Mesenchymal stem cell (in vitro differentiated cells and primary cell): ENCODE measurements around the gene MICAL1.

ENCODE experiments used
- DNase-seq: peaks from one replicate; pipeline ENCODE4 v3.0.0-alpha.2; 2013
- H2AFZ ChIP-seq: one replicate; pipeline ENCODE4 v1.6.1; 2013; ENCODE audit warnings: low read depth, mild to moderate bottlenecking, control low read depth, inconsistent platforms, low read length, moderate library complexity
- H2AK5ac ChIP-seq: 2 replicates; pipeline ENCODE4 v1.6.1; 2013; ENCODE audit warnings: low read length, moderate library complexity, mild to moderate bottlenecking, inconsistent platforms; ENCODE audit not compliant: severe bottlenecking
- H2BK120ac ChIP-seq: one replicate; pipeline ENCODE4 v1.6.1; 2013; ENCODE audit warnings: low read depth, mild to moderate bottlenecking, inconsistent platforms, low read length, moderate library complexity
- H2BK12ac ChIP-seq, 2 experiments: one replicate each; pipeline ENCODE4 v1.6.1; 2013; ENCODE audit warnings: inconsistent platforms in 2 of 2, low read length in 2 of 2, mild to moderate bottlenecking in 2 of 2, moderate library complexity in 2 of 2, control low read depth in 1 of 2
- H2BK15ac ChIP-seq: one replicate; pipeline ENCODE4 v1.6.1; 2013; ENCODE audit warnings: mild to moderate bottlenecking, low read depth, inconsistent platforms; ENCODE audit not compliant: poor library complexity, severe bottlenecking
- H2BK5ac ChIP-seq: 2 replicates; pipeline ENCODE4 v1.6.1; 2013; ENCODE audit warnings: low read depth, mild to moderate bottlenecking, low read length, control low read depth, inconsistent platforms; ENCODE audit not compliant: poor library complexity, severe bottlenecking
- H3K14ac ChIP-seq, 2 experiments: one replicate each; pipeline ENCODE4 v1.6.1; 2013; ENCODE audit warnings: inconsistent platforms in 2 of 2, low read length in 2 of 2, control low read depth in 1 of 2, mild to moderate bottlenecking in 1 of 2, moderate library complexity in 1 of 2
- H3K18ac ChIP-seq, 2 experiments: one replicate each; pipeline ENCODE4 v1.6.1; 2013; ENCODE audit warnings: inconsistent platforms in 2 of 2, low read length in 2 of 2, control low read depth in 1 of 2, low read depth in 1 of 2, mild to moderate bottlenecking in 1 of 2
- H3K23ac ChIP-seq, 2 experiments: one replicate each; pipeline ENCODE4 v1.6.1; 2013; ENCODE audit warnings: inconsistent platforms in 2 of 2, low read length in 2 of 2, mild to moderate bottlenecking in 2 of 2, moderate library complexity in 2 of 2, control low read depth in 1 of 2
- H3K27ac ChIP-seq: 2 replicates; pipeline ENCODE4 v1.5.1; 2013; ENCODE audit warnings: mild to moderate bottlenecking, moderate library complexity, low read length, control low read depth, inconsistent platforms; ENCODE audit not compliant: poor library complexity, severe bottlenecking
- H3K27me3 ChIP-seq, 2 experiments: 2 replicates each; pipeline versions ENCODE4 v1.6.1 to v1.7.0; 2013; ENCODE audit warnings: low read length in 2 of 2, mild to moderate bottlenecking in 2 of 2, moderate library complexity in 2 of 2, control low read depth in 1 of 2, inconsistent platforms in 1 of 2; ENCODE audit not compliant: control insufficient read depth in 1 of 2, insufficient read depth in 1 of 2
- H3K36me3 ChIP-seq, 2 experiments: 2 replicates each; pipeline versions ENCODE4 v1.6.1 to v1.7.0; 2013; ENCODE audit warnings: low read length in 2 of 2, control low read depth in 1 of 2, inconsistent platforms in 1 of 2, low read depth in 1 of 2, mild to moderate bottlenecking in 1 of 2; ENCODE audit not compliant: insufficient read depth in 2 of 2, control insufficient read depth in 1 of 2
- H3K4ac ChIP-seq, 2 experiments: one replicate each; pipeline ENCODE4 v1.6.1; 2013; ENCODE audit warnings: inconsistent platforms in 2 of 2, low read length in 2 of 2, mild to moderate bottlenecking in 2 of 2, moderate library complexity in 2 of 2, control low read depth in 1 of 2, low read depth in 1 of 2
- H3K4me1 ChIP-seq: 2 replicates; pipeline ENCODE4 v1.6.1; 2013; ENCODE audit warnings: low read depth, low read length, control low read depth; ENCODE audit not compliant: control insufficient read depth, insufficient read depth
- H3K4me2 ChIP-seq: 2 replicates; pipeline ENCODE4 v1.6.1; 2013; ENCODE audit warnings: low read length, mild to moderate bottlenecking, inconsistent platforms; ENCODE audit not compliant: poor library complexity, severe bottlenecking
- H3K4me3 ChIP-seq, 2 experiments: 2 replicates each; pipeline versions ENCODE4 v1.5.1 to v1.7.0; 2013; ENCODE audit warnings: low read length in 2 of 2, mild to moderate bottlenecking in 2 of 2, control low read depth in 1 of 2, low read depth in 1 of 2; ENCODE audit not compliant: insufficient read depth in 1 of 2
- H3K79me1 ChIP-seq: replicated peaks from 2 replicates; pipeline ENCODE4 v1.6.1; 2013; ENCODE audit warnings: mild to moderate bottlenecking, control low read depth, low read length, inconsistent platforms; ENCODE audit not compliant: poor library complexity, severe bottlenecking
- H3K9ac ChIP-seq: 2 replicates; pipeline ENCODE4 v1.7.0; 2013; ENCODE audit warnings: mild to moderate bottlenecking, low read length, moderate library complexity
- H3K9me3 ChIP-seq: 2 replicates; pipeline ENCODE4 v1.7.0; 2013; ENCODE audit warnings: mild to moderate bottlenecking, low read length; ENCODE audit not compliant: control insufficient read depth
- H4K8ac ChIP-seq: one replicate; pipeline ENCODE4 v1.6.1; 2013; ENCODE audit warnings: inconsistent platforms, mild to moderate bottlenecking, low read length, moderate library complexity
- H4K91ac ChIP-seq: one replicate; pipeline ENCODE4 v1.6.1; 2013; ENCODE audit warnings: mild to moderate bottlenecking, low read length, inconsistent platforms
- WGBS: methylation state at CpG from one replicate; pipeline ENCODE4 v1.1.7; 2013; ENCODE audit warnings: mixed read lengths; 5-methylcytosine and 5-hydroxymethylcytosine counted together

MICAL1 gene

GRCh38 chr6:109436041-109436440 is 19.5 kb downstream of the MICAL1 start:
- DNase-seq: no peak
- Histone ChIP-seq H3K14ac (no peak overlapping the region), H3K4me2 (no peak overlapping the region), H4K8ac (no peak overlapping the region), H4K91ac (no peak overlapping the region), H2BK120ac (no peak overlapping the region), H2BK15ac (no peak overlapping the region), H3K4me3 (no peak overlapping the region), H3K36me3 (no peaks in the 10 kb centered on the region), H3K27me3 (peaks cover 0 to 4% of the 10 kb centered on the region in 2 experiments), H3K4me1 (peaks cover 3% of the 10 kb centered on the region), H3K18ac (no peak overlapping the region), H2BK5ac (no peak overlapping the region), H2AFZ (no peak overlapping the region), H3K79me1 (peaks cover 1% of the 10 kb centered on the region), H3K4ac (no peak overlapping the region), H2AK5ac (no peak overlapping the region), H2BK12ac (no peak overlapping the region), H3K9ac (no peak overlapping the region), H3K9me3 (no peaks in the 10 kb centered on the region), H3K23ac (no peak overlapping the region), H3K27ac (no peak overlapping the region)
- 93% methylated on average over 4 of the region's 5 CpGs for WGBS

GRCh38 chr6:109434456-109434855 is 21.1 kb downstream of the MICAL1 start:
- Histone ChIP-seq H4K8ac (no peak overlapping the region), H2AFZ (no peak overlapping the region), H3K27ac (no peak overlapping the region), H3K79me1 (no peaks in the 10 kb centered on the region), H3K36me3 (no peaks in the 10 kb centered on the region), H3K23ac (no peak overlapping the region), H4K91ac (no peak overlapping the region), H3K14ac (no peak overlapping the region), H3K4me3 (no peak overlapping the region), H3K27me3 (peaks cover 0 to 4% of the 10 kb centered on the region in 2 experiments), H3K9me3 (no peaks in the 10 kb centered on the region), H3K4me2 (no peak overlapping the region), H2BK5ac (no peak overlapping the region), H3K4me1 (no peaks in the 10 kb centered on the region), H2BK12ac (no peak overlapping the region), H3K9ac (no peak overlapping the region), H2BK120ac (no peak overlapping the region), H2BK15ac (no peak overlapping the region), H3K18ac (no peak overlapping the region), H2AK5ac (no peak overlapping the region), H3K4ac (no peak overlapping the region)
- peak; percentile 22 for DNase-seq
- 63% methylated on average over 2 of the region's 2 CpGs for WGBS

GRCh38 chr6:109429496-109429895 is 26.1 kb downstream of the MICAL1 start:
- H3K79me1 ChIP-seq: no peaks in the 10 kb centered on the region
- no peak overlapping the region for H2BK15ac ChIP-seq
- no peak overlapping the region for H3K23ac ChIP-seq
- H3K9me3 ChIP-seq: no peaks in the 10 kb centered on the region
- H2AFZ ChIP-seq: no peak overlapping the region
- H3K14ac ChIP-seq: no peak overlapping the region
- H2BK5ac ChIP-seq: no peak overlapping the region
- no peak overlapping the region for H3K4me3 ChIP-seq
- peaks cover 0 to 4% of the 10 kb centered on the region in 2 experiments for H3K27me3 ChIP-seq
- H3K4me2 ChIP-seq: no peak overlapping the region
- no peak overlapping the region for H2BK12ac ChIP-seq
- H2AK5ac ChIP-seq: no peak overlapping the region
- H3K4ac ChIP-seq: no peak overlapping the region
- no peak overlapping the region for H3K18ac ChIP-seq
- H3K4me1 ChIP-seq: no peaks in the 10 kb centered on the region
- WGBS: 98% methylated on average over 3 of the region's 3 CpGs
- H4K91ac ChIP-seq: no peak overlapping the region
- H2BK120ac ChIP-seq: no peak overlapping the region
- no peak overlapping the region for H3K27ac ChIP-seq
- H3K36me3 ChIP-seq: no peaks in the 10 kb centered on the region
- H4K8ac ChIP-seq: no peak overlapping the region
- peak overlapping the region; percentile 33 for H3K9ac ChIP-seq
- no peak for DNase-seq

- H3K18ac ChIP-seq: no peak overlapping the region
- peak overlapping the region; percentile 33 for H3K9ac ChIP-seq
- H3K27me3 ChIP-seq: peaks cover 0 to 4% of the 10 kb centered on the region in 2 experiments
- no peak overlapping the region for H4K8ac ChIP-seq
- no peaks in the 10 kb centered on the region for H3K9me3 ChIP-seq
- H3K4me3 ChIP-seq: no peak overlapping the region
- no peak overlapping the region for H3K4ac ChIP-seq
- H2BK15ac ChIP-seq: no peak overlapping the region
- 68% methylated on average over 6 of the region's 7 CpGs for WGBS
- H4K91ac ChIP-seq: no peak overlapping the region
- peak; percentile 36 for DNase-seq
- no peaks in the 10 kb centered on the region for H3K36me3 ChIP-seq
- H3K79me1 ChIP-seq: no peaks in the 10 kb centered on the region
- no peak overlapping the region for H3K23ac ChIP-seq
- H3K4me1 ChIP-seq: peaks cover 4% of the 10 kb centered on the region
- H2AFZ ChIP-seq: no peak overlapping the region
- no peak overlapping the region for H3K4me2 ChIP-seq
- H2AK5ac ChIP-seq: no peak overlapping the region
- no peak overlapping the region for H2BK120ac ChIP-seq
- H3K14ac ChIP-seq: no peak overlapping the region
- H2BK12ac ChIP-seq: no peak overlapping the region
- no peak overlapping the region for H2BK5ac ChIP-seq
- no peak overlapping the region for H3K27ac ChIP-seq
These were observed 26.6 kb downstream of the MICAL1 start for GRCh38 chr6:109428889-109429477.
